IgD-negative memory B cell (primary cell): Measurements from ENCODE around the gene BSCL2. TPM values are rescaled to one million over a fixed set of nuclear protein-coding genes. Genes with fewer than 3 reads are reported as not detected.
"Not testable (repeated sequence)": the region's sequence is repeated elsewhere in the genome, so short reads cannot be mapped to it uniquely, and the experiment has no call there.

ENCODE experiments used
- H3K27ac Mint-ChIP-seq, 3 donors: one replicate each; pipeline ENCODE4 v1.8.0; 2020 to 2022; ENCODE audit warnings: mild to moderate bottlenecking in 3 of 3, mixed read lengths in 3 of 3, moderate library complexity in 1 of 3
- H3K27me3 Mint-ChIP-seq: one replicate; pipeline ENCODE4 v1.8.0; 2021; ENCODE audit warnings: mixed read lengths
- H3K36me3 Mint-ChIP-seq: one replicate; pipeline ENCODE4 v1.8.0; 2020; ENCODE audit warnings: mild to moderate bottlenecking, mixed read lengths
- H3K4me1 Mint-ChIP-seq, 3 donors: one replicate each; pipeline ENCODE4 v1.8.0; 2020 to 2022; ENCODE audit warnings: mixed read lengths in 3 of 3, mild to moderate bottlenecking in 1 of 3
- H3K4me3 Mint-ChIP-seq, 4 donors: one replicate each; pipeline ENCODE4 v1.8.0; 2020 to 2022; ENCODE audit warnings: mild to moderate bottlenecking in 4 of 4, mixed read lengths in 4 of 4, moderate library complexity in 3 of 4
- H3K9me3 Mint-ChIP-seq, 3 donors: one replicate each; pipeline ENCODE4 v1.8.0; 2020 to 2021; ENCODE audit warnings: mixed read lengths in 3 of 3, mild to moderate bottlenecking in 1 of 3
- polyA plus RNA-seq: library from polyadenylated mRNA; unstranded; fragments of 300-500 nt; fragmentation: Illumina TruSeq; gene quantifications from one replicate; pipeline ENCODE4 v1.2.3, GENCODE V29; 2021

Gene BSCL2
- polyA plus RNA-seq, 1 donor from 2014 or later: 48.2 TPM

GRCh38 chr11:62710001-62710345, 2.7 kb upstream of the BSCL2 start:
- H3K9me3 Mint-ChIP-seq: no peaks in the 10 kb centered on the region
- no peaks in the 10 kb centered on the region for H3K27me3 Mint-ChIP-seq
- H3K36me3 Mint-ChIP-seq: peaks cover 2% of the 10 kb centered on the region
- H3K4me3 Mint-ChIP-seq: peak overlapping the region; percentile 90 to 99 (median 94)
- H3K4me1 Mint-ChIP-seq: peaks cover 35 to 48% (median 45%) of the 10 kb centered on the region in 3 donors
- H3K27ac Mint-ChIP-seq: peak overlapping the region; percentile 96 to 97 (median 96)

- Mint-ChIP-seq H3K4me1 (peaks cover 35 to 48% (median 45%) of the 10 kb centered on the region in 3 donors), H3K4me3 (peak overlapping the region; percentile 90 to 99 (median 94)), H3K27me3 (no peaks in the 10 kb centered on the region), H3K36me3 (no peaks in the 10 kb centered on the region), H3K27ac (peak overlapping the region; percentile 96 to 97 (median 96)), H3K9me3 (no peaks in the 10 kb centered on the region)
Observed at GRCh38 chr11:62709247-62710000, 2.2 kb upstream of the BSCL2 start.

- Mint-ChIP-seq H3K27ac (peak overlapping the region; percentile 96 to 97 (median 96)), H3K9me3 (no peaks in the 10 kb centered on the region), H3K4me3 (peak overlapping the region; percentile 90 to 99 (median 94)), H3K36me3 (no peaks in the 10 kb centered on the region), H3K27me3 (no peaks in the 10 kb centered on the region), H3K4me1 (peaks cover 31 to 47% (median 45%) of the 10 kb centered on the region in 3 donors)
Observed at GRCh38 chr11:62708793-62709192, 1.6 kb upstream of the BSCL2 start.

- Mint-ChIP-seq H3K9me3 (no peaks in the 10 kb centered on the region), H3K4me1 (peaks cover 31 to 44% (median 43%) of the 10 kb centered on the region in 3 donors), H3K36me3 (no peaks in the 10 kb centered on the region), H3K27ac (peak overlapping the region; percentile 96 to 97 (median 96)), H3K4me3 (peak overlapping the region; percentile 90 to 99 (median 94)), H3K27me3 (no peaks in the 10 kb centered on the region)
Observed at GRCh38 chr11:62708392-62708791, 1.2 kb upstream of the BSCL2 start.

- Mint-ChIP-seq H3K4me1 (peaks cover 28 to 34% (median 29%) of the 10 kb centered on the region in 3 donors), H3K4me3 (peak overlapping the region; percentile 90 to 99 (median 94)), H3K36me3 (peaks cover 3% of the 10 kb centered on the region), H3K27me3 (no peaks in the 10 kb centered on the region), H3K27ac (peak overlapping the region in 2 of 3 donors; percentile 96), H3K9me3 (no peaks in the 10 kb centered on the region)
Observed at GRCh38 chr11:62706850-62707247, 375 bp downstream of the BSCL2 start.

GRCh38 chr11:62705880-62706849, 1.1 kb downstream of the BSCL2 start:
- peak overlapping the region; percentile 90 to 99 (median 96) for H3K4me3 Mint-ChIP-seq

GRCh38 chr11:62705413-62705812, 1.8 kb downstream of the BSCL2 start:
- Mint-ChIP-seq H3K4me3 (peak overlapping the region; percentile 90 to 99 (median 96)), H3K27ac (peak overlapping the region; percentile 94 to 96 (median 96)), H3K9me3 (no peaks in the 10 kb centered on the region), H3K36me3 (peaks cover 3% of the 10 kb centered on the region), H3K4me1 (peaks cover 28 to 34% (median 29%) of the 10 kb centered on the region in 3 donors), H3K27me3 (no peaks in the 10 kb centered on the region)

More at GRCh38 chr11:62705880-62706849, 1.1 kb downstream of the BSCL2 start:
- peaks cover 28 to 34% (median 29%) of the 10 kb centered on the region in 3 donors for H3K4me1 Mint-ChIP-seq
- no peaks in the 10 kb centered on the region for H3K9me3 Mint-ChIP-seq
- H3K27me3 Mint-ChIP-seq: no peaks in the 10 kb centered on the region
- peaks cover 3% of the 10 kb centered on the region for H3K36me3 Mint-ChIP-seq
- peak overlapping the region; percentile 94 to 96 (median 96) for H3K27ac Mint-ChIP-seq

- not testable (repeated sequence) for H3K36me3 Mint-ChIP-seq, H3K27me3 Mint-ChIP-seq, H3K9me3 Mint-ChIP-seq
- Mint-ChIP-seq H3K4me3 (peak overlapping the region in 1 of 4 donors; percentile 26), H3K4me1 (peaks cover 16 to 26% (median 26%) of the 10 kb centered on the region in 3 donors), H3K27ac (peak overlapping the region in 1 of 3 donors; percentile 39)
Observed at GRCh38 chr11:62703921-62704320, 3.3 kb downstream of the BSCL2 start.

GRCh38 chr11:62702246-62702645, 5.0 kb downstream of the BSCL2 start:
- Mint-ChIP-seq H3K9me3 (no peaks in the 10 kb centered on the region), H3K27me3 (no peaks in the 10 kb centered on the region), H3K4me3 (peak overlapping the region in 1 of 4 donors; percentile 36), H3K4me1 (peaks cover 8 to 13% (median 13%) of the 10 kb centered on the region in 3 donors), H3K36me3 (peaks cover 5% of the 10 kb centered on the region), H3K27ac (no peak overlapping the region)

- H3K4me1 Mint-ChIP-seq: peaks cover 3 to 5% (median 5%) of the 10 kb centered on the region in 3 donors
- H3K4me3 Mint-ChIP-seq: no peak overlapping the region
- H3K36me3 Mint-ChIP-seq: peaks cover 2% of the 10 kb centered on the region
- H3K9me3 Mint-ChIP-seq: no peaks in the 10 kb centered on the region
- peak overlapping the region in 1 of 3 donors; percentile 46 for H3K27ac Mint-ChIP-seq
- H3K27me3 Mint-ChIP-seq: no peaks in the 10 kb centered on the region
Observed at GRCh38 chr11:62694455-62695167, 12.6 kb downstream of the BSCL2 start.

- H3K9me3 Mint-ChIP-seq, H3K27ac Mint-ChIP-seq, H3K4me1 Mint-ChIP-seq: not testable (repeated sequence)
Observed at GRCh38 chr11:62693624-62694023, 13.6 kb downstream of the BSCL2 start.

GRCh38 chr11:62689421-62690183, 17.6 kb downstream of the BSCL2 start, which contains the start of gene LRRN4CL:
Gene LRRN4CL (minus strand): TSS chr11:62689530. CDS start chr11:62688508, 1,022 bp downstream.
- peaks cover 4% of the 10 kb centered on the region for H3K27me3 Mint-ChIP-seq
- H3K9me3 Mint-ChIP-seq: no peaks in the 10 kb centered on the region
- H3K4me1 Mint-ChIP-seq: peaks cover under 1 to 3% (median under 1%) of the 10 kb centered on the region in 3 donors
- no peaks in the 10 kb centered on the region for H3K36me3 Mint-ChIP-seq
- H3K27ac Mint-ChIP-seq: no peak within 1 kb of the TSS
- H3K4me3 Mint-ChIP-seq: no peak within 1 kb of the TSS

More at GRCh38 chr11:62693624-62694023, 13.6 kb downstream of the BSCL2 start:
- H3K36me3 Mint-ChIP-seq, H3K27me3 Mint-ChIP-seq, H3K4me3 Mint-ChIP-seq: not testable (repeated sequence)

- Mint-ChIP-seq H3K27ac (no peak overlapping the region), H3K4me3 (no peak overlapping the region), H3K4me1 (peaks cover 0 to 3% (median 0%) of the 10 kb centered on the region in 3 donors), H3K36me3 (no peaks in the 10 kb centered on the region), H3K9me3 (no peaks in the 10 kb centered on the region), H3K27me3 (peaks cover 4% of the 10 kb centered on the region)
Observed at GRCh38 chr11:62688491-62688890, 18.7 kb downstream of the BSCL2 start.
